Panc1 (cell line): ENCODE measurements around the gene NFATC2. TPM values are rescaled to one million over a fixed set of nuclear protein-coding genes. Genes with fewer than 3 reads are reported as not detected.

Source experiments
- ATAC-seq: fragments of 200-7000 bp; cut with Tn5 transposase; 2 replicates; pipeline ENCODE4 v1.9.1; 2020; ENCODE audit warnings: mild to moderate bottlenecking, moderate library complexity
- BruUV-seq: library from RNA; stranded (reverse); fragments of 400-500 nt; replicated peaks from 2 replicates; lab custom pipeline; 2021; lab: Mats Ljungman, UMichigan
- CTCF ChIA-PET: fragments of 300-600 bp; sonication (Branson Sonifier 250); formaldehyde crosslinking; loops from one replicate; lab custom pipeline; 2022; ENCODE audit warnings: antibody characterized with exemption; lab: Charles Lee
- POLR2A ChIA-PET: fragments of 300-600 bp; sonication (Branson Sonifier 250); formaldehyde crosslinking; loops from one replicate; lab custom pipeline; 2022; ENCODE audit warnings: antibody characterized with exemption; lab: Charles Lee
- DNase-seq: peaks from one replicate; pipeline ENCODE4 v3.0.0-alpha.2; 2010; ENCODE audit warnings: low read depth, low spot score
- H3K27ac ChIP-seq: 2 replicates; pipeline ENCODE4 v1.5.1; 2011; ENCODE audit warnings: mild to moderate bottlenecking, low read length, inconsistent platforms
- H3K27me3 ChIP-seq: fragments of 200-500 bp; sonication (Bioruptor generic); 2 replicates; pipeline ENCODE4 v1.6.0; 2014; ENCODE audit warnings: low read length, inconsistent platforms; ENCODE audit not compliant: control insufficient read depth, insufficient read depth
- H3K36me3 ChIP-seq: fragments of 200-500 bp; sonication (Bioruptor generic); 2 replicates; pipeline ENCODE4 v1.5.1; 2014; ENCODE audit warnings: inconsistent platforms, mild to moderate bottlenecking, low read length, moderate library complexity; ENCODE audit not compliant: control insufficient read depth, insufficient read depth
- H3K4me1 ChIP-seq: 2 replicates; pipeline ENCODE4 v1.5.1; 2011; ENCODE audit warnings: inconsistent platforms, mild to moderate bottlenecking, low read length, moderate library complexity; ENCODE audit not compliant: control insufficient read depth, insufficient read depth
- H3K4me3 ChIP-seq, 2 experiments: 2 replicates each; pipeline ENCODE4 v1.5.1; 2011 to 2012; ENCODE audit warnings: low read depth in 2 of 2, low read length in 2 of 2, mild to moderate bottlenecking in 2 of 2, inconsistent platforms in 1 of 2, moderate library complexity in 1 of 2
- H3K9me3 ChIP-seq: fragments of 200-500 bp; sonication (Bioruptor generic); 2 replicates; pipeline ENCODE4 v1.5.1; 2014; ENCODE audit warnings: low read depth, mild to moderate bottlenecking, inconsistent platforms, low read length, moderate library complexity; ENCODE audit not compliant: control insufficient read depth, insufficient read depth
- POLR2AphosphoS5 ChIP-seq: IDR thresholded peaks from 2 replicates; pipeline ENCODE4 v1.6.1; 2012; ENCODE audit warnings: mild to moderate bottlenecking, low read depth, low read length, moderate library complexity
- SIN3A ChIP-seq: IDR thresholded peaks from 2 replicates; pipeline ENCODE4 v1.6.1; 2012; ENCODE audit warnings: low read depth, mild to moderate bottlenecking, low read length, moderate library complexity, borderline replicate concordance; ENCODE audit not compliant: insufficient read depth
- TCF7L2 ChIP-seq: IDR thresholded peaks from 2 replicates; pipeline ENCODE4 v1.6.1; 2011; ENCODE audit warnings: mild to moderate bottlenecking, low read depth, low read length, inconsistent platforms
- in situ Hi-C: cut with HindIII; loops from 2 replicates; pipeline ENCODE4 v1.10.0; 2016; ENCODE audit warnings: low sequenced_read_pairs, low pct_unique_long_range_greater_than_20kb
- intact Hi-C: fragments of 100-400 bp; cut with micrococcal nuclease; formaldehyde crosslinking; loops from one replicate; pipeline ENCODE4 v1.10.0; 2022; ENCODE audit not compliant: unreplicated experiment
- total RNA-seq: library from RNA; stranded (reverse); gene quantifications from one replicate; pipeline ENCODE4 v1.2.1, GENCODE V29; 2021; ENCODE audit not compliant: unreplicated experiment
- TF ChIP-seq, protein P1 (sequence below): fragments of 450-650 bp; IDR thresholded peaks from 2 replicates; pipeline ENCODE4 v1.5.1; 2017; ENCODE audit warnings: mild to moderate bottlenecking
- TF ChIP-seq, protein P2 (sequence below), 2 experiments: IDR thresholded peaks; 2 replicates each; pipeline ENCODE4 v1.6.1; 2011 to 2012; ENCODE audit warnings: low read depth in 2 of 2, control low read depth in 1 of 2, low read length in 1 of 2, mild to moderate bottlenecking in 1 of 2, moderate library complexity in 1 of 2; ENCODE audit not compliant: insufficient read depth in 1 of 2

NFATC2 gene
- total RNA-seq, 1 experiment from 2014 or later, result 10.6 TPM

DNA sequence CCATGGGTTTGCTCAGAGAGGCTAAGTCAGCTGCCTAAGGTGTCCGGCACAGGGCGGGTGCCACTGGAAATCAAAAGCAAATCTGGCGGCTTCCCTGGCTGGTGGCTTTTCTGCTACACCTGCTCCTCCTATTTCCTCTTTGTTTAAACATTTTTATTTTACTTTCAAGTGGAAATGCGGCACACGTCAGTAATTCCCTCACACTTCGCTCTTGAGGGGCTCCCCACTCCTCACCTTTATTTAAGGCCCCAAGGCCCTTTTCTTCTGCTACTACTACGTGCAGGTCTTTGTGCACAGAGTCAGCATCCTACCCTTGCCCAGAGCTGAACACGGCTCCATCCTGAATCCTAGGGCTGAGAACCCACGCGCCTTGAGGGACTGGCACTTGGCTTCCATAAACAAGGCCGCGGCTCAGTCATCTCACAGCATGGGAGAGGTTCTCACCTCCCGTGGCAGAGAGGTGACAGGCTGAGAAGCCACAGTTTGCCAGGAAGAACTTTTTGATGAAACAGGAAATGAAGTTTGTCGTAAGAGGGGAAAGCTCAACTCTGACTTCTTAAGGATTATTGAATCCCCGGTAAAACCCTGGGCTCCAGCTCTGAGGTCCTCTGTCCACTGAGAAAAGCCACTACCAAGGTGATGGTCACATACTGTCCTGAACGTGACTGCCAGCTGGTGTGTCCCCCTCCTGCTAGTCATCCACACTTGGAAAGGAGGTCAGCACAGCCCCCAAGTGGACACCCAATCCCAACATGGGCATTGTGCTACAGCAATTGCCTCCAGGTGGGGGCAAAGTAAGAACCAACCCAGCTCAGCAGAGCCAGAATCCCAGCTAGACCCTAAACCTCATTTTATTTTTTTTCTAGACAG, 48.0 kb downstream of the NFATC2 start:
- intact Hi-C loops, result no loop called here
- no TSS peak for BruUV-seq
- Histone ChIP-seq H3K36me3 (no peaks in the 10 kb centered on the region), H3K4me3 (no peak overlapping the region), H3K9me3 (no peaks in the 10 kb centered on the region), H3K27me3 (no peaks in the 10 kb centered on the region), H3K4me1 (no peaks in the 10 kb centered on the region), H3K27ac (no peak overlapping the region)
- in situ Hi-C loops, result no loop called here
- no peak for ATAC-seq
- no peak for DNase-seq
- CTCF ChIA-PET, result no interaction called here
- POLR2A ChIA-PET, result no interaction called here
- TF ChIP-seq, protein P1, sequence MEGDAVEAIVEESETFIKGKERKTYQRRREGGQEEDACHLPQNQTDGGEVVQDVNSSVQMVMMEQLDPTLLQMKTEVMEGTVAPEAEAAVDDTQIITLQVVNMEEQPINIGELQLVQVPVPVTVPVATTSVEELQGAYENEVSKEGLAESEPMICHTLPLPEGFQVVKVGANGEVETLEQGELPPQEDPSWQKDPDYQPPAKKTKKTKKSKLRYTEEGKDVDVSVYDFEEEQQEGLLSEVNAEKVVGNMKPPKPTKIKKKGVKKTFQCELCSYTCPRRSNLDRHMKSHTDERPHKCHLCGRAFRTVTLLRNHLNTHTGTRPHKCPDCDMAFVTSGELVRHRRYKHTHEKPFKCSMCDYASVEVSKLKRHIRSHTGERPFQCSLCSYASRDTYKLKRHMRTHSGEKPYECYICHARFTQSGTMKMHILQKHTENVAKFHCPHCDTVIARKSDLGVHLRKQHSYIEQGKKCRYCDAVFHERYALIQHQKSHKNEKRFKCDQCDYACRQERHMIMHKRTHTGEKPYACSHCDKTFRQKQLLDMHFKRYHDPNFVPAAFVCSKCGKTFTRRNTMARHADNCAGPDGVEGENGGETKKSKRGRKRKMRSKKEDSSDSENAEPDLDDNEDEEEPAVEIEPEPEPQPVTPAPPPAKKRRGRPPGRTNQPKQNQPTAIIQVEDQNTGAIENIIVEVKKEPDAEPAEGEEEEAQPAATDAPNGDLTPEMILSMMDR, result no peak
- no peak for TF ChIP-seq POLR2AphosphoS5
- no peak for TF ChIP-seq SIN3A
- TF ChIP-seq, protein P2, sequence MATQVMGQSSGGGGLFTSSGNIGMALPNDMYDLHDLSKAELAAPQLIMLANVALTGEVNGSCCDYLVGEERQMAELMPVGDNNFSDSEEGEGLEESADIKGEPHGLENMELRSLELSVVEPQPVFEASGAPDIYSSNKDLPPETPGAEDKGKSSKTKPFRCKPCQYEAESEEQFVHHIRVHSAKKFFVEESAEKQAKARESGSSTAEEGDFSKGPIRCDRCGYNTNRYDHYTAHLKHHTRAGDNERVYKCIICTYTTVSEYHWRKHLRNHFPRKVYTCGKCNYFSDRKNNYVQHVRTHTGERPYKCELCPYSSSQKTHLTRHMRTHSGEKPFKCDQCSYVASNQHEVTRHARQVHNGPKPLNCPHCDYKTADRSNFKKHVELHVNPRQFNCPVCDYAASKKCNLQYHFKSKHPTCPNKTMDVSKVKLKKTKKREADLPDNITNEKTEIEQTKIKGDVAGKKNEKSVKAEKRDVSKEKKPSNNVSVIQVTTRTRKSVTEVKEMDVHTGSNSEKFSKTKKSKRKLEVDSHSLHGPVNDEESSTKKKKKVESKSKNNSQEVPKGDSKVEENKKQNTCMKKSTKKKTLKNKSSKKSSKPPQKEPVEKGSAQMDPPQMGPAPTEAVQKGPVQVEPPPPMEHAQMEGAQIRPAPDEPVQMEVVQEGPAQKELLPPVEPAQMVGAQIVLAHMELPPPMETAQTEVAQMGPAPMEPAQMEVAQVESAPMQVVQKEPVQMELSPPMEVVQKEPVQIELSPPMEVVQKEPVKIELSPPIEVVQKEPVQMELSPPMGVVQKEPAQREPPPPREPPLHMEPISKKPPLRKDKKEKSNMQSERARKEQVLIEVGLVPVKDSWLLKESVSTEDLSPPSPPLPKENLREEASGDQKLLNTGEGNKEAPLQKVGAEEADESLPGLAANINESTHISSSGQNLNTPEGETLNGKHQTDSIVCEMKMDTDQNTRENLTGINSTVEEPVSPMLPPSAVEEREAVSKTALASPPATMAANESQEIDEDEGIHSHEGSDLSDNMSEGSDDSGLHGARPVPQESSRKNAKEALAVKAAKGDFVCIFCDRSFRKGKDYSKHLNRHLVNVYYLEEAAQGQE (IDR thresholded peaks at IDR 0.05; ENCODE audit: insufficient read depth in 1 of 2, low read depth in 2 of 2, low read length in 1 of 2), result no peak
- TF ChIP-seq TCF7L2, result no peak

DNA sequence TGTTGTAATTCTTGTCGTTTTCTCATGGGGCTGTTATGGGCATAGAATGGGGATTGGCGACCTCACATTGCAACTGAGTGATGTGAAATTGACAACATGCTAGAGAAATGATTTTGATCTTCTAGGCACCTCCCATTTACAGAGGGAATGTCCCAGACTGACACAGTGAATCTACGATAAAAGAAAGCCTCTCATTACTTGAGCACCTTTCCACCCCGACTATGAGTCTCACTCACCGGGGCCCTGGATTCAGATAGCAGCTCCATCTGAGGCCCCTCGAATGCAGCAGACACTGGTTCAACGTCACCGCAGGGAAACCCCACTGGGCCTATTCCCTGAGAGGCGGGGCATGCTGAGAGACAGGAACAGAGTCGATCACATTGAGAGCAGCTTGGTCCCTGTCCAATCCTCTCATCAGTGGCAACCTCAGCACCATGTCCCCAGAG, 49.1 kb downstream of the NFATC2 start:
- no TSS peak for BruUV-seq
- H3K4me3 ChIP-seq, result no peak overlapping the region
- in situ Hi-C loops, result no loop called here
- TF ChIP-seq, protein P2 (IDR thresholded peaks at IDR 0.05; ENCODE audit: insufficient read depth in 1 of 2, low read depth in 2 of 2, low read length in 1 of 2), result no peak
- no peak for TF ChIP-seq TCF7L2
- H3K27ac ChIP-seq, result no peak overlapping the region
- CTCF ChIA-PET, result no interaction called here
- H3K36me3 ChIP-seq, result no peaks in the 10 kb centered on the region
- intact Hi-C loops, result no loop called here
- H3K4me1 ChIP-seq, result peaks cover 1% of the 10 kb centered on the region; the same call in 1 of the 2 replicates
- no peak for ATAC-seq
- POLR2A ChIA-PET, result no interaction called here
- no peaks in the 10 kb centered on the region for H3K9me3 ChIP-seq
- no peaks in the 10 kb centered on the region for H3K27me3 ChIP-seq
- no peak for DNase-seq
